IMR-90 (cell line): Measurements from ENCODE around the gene ANKHD1. TPM values are rescaled to one million over a fixed set of nuclear protein-coding genes. Genes with fewer than 3 reads are reported as not detected.

Experiments
- ATAC-seq: fragments of 200-7000 bp; cut with Tn5 transposase; 2 replicates; pipeline ENCODE4 v1.9.1; 2020; ENCODE audit warnings: low read depth, mild to moderate bottlenecking, moderate library complexity
- BruUV-seq: library from RNA; stranded (reverse); fragments of 400-500 nt; replicated peaks from 2 replicates; lab custom pipeline; 2021; lab: Mats Ljungman, UMichigan
- CTCF ChIA-PET: fragments of 300-600 bp; formaldehyde crosslinking; extraction: SDS; loops from one replicate; lab custom pipeline; 2021; ENCODE audit warnings: antibody characterized with exemption; lab: Yijun Ruan, JAX
- POLR2A ChIA-PET: fragments of 300-600 bp; sonication (Branson Sonifier 250); formaldehyde crosslinking; loops from one replicate; lab custom pipeline; 2022; ENCODE audit warnings: antibody characterized with exemption; ENCODE audit not compliant: unreplicated experiment; lab: Charles Lee
- DNase-seq: peaks from one replicate; pipeline ENCODE4 v3.0.0; 2013
- H2AFZ ChIP-seq: replicated peaks from 2 replicates; pipeline ENCODE3; 2013; ENCODE audit warnings: low read length, mild to moderate bottlenecking; ENCODE audit not compliant: poor library complexity
- H2AK5ac ChIP-seq: 2 replicates; pipeline ENCODE4 v1.6.1; 2013; ENCODE audit warnings: low read depth, low read length, inconsistent platforms
- H2AK9ac ChIP-seq: replicated peaks from 2 replicates; pipeline ENCODE3; 2013; ENCODE audit warnings: mild to moderate bottlenecking, low read depth, low read length, moderate library complexity; ENCODE audit not compliant: poor library complexity
- H2BK120ac ChIP-seq: 2 replicates; pipeline ENCODE4 v1.6.1; 2013; ENCODE audit warnings: low read depth, low read length, inconsistent platforms
- H2BK15ac ChIP-seq: 3 replicates; pipeline ENCODE4 v1.6.1; 2013; ENCODE audit warnings: low read depth, low read length, inconsistent platforms
- H2BK20ac ChIP-seq: 2 replicates; pipeline ENCODE4 v1.6.1; 2013; ENCODE audit warnings: low read depth, mild to moderate bottlenecking, inconsistent platforms, low read length, moderate library complexity
- H2BK5ac ChIP-seq: 2 replicates; pipeline ENCODE4 v1.6.1; 2013; ENCODE audit warnings: mild to moderate bottlenecking, low read depth, low read length, inconsistent platforms; ENCODE audit not compliant: poor library complexity, severe bottlenecking
- H3K14ac ChIP-seq: replicated peaks from 2 replicates; pipeline ENCODE4 v1.6.1; 2013; ENCODE audit warnings: low read depth, low read length, inconsistent platforms
- H3K18ac ChIP-seq: 2 replicates; pipeline ENCODE4 v1.6.1; 2013; ENCODE audit warnings: low read depth, low read length, control low read depth
- H3K23ac ChIP-seq: 2 replicates; pipeline ENCODE4 v1.6.1; 2013; ENCODE audit warnings: low read depth, low read length, inconsistent platforms
- H3K27ac ChIP-seq: 2 replicates; pipeline ENCODE4 v1.5.1; 2013; ENCODE audit warnings: mild to moderate bottlenecking, control low read depth, low read length; ENCODE audit not compliant: insufficient read depth
- H3K27me3 ChIP-seq: 2 replicates; pipeline ENCODE4 v1.6.1; 2013; ENCODE audit warnings: low read length; ENCODE audit not compliant: control insufficient read depth, insufficient read depth
- H3K36me3 ChIP-seq: 2 replicates; pipeline ENCODE4 v1.6.1; 2013; ENCODE audit warnings: low read length, mixed read lengths; ENCODE audit not compliant: control insufficient read depth, insufficient read depth
- H3K4ac ChIP-seq: 2 replicates; pipeline ENCODE4 v1.6.1; 2013; ENCODE audit warnings: low read depth, low read length, inconsistent platforms
- H3K4me1 ChIP-seq: 2 replicates; pipeline ENCODE4 v1.6.1; 2013; ENCODE audit warnings: low read length, mixed read lengths; ENCODE audit not compliant: control insufficient read depth, insufficient read depth
- H3K4me2 ChIP-seq: 2 replicates; pipeline ENCODE4 v1.6.1; 2013; ENCODE audit warnings: low read depth, mild to moderate bottlenecking, control low read depth, low read length, moderate library complexity
- H3K4me3 ChIP-seq: 2 replicates; pipeline ENCODE4 v1.5.1; 2013; ENCODE audit warnings: low read depth, mild to moderate bottlenecking, control low read depth, low read length, moderate library complexity; ENCODE audit not compliant: insufficient read depth
- H3K56ac ChIP-seq: 2 replicates; pipeline ENCODE4 v1.6.1; 2013; ENCODE audit warnings: low read length, inconsistent platforms; ENCODE audit not compliant: insufficient read depth; ENCODE audit errors: extremely low read depth
- H3K79me1 ChIP-seq, 2 experiments: 2 replicates each; pipeline ENCODE4 v1.6.1; 2013; ENCODE audit warnings: low read length in 2 of 2, inconsistent platforms in 1 of 2, low read depth in 1 of 2
- H3K9ac ChIP-seq: 2 replicates; pipeline ENCODE4 v1.6.1; 2013; ENCODE audit warnings: low read depth, low read length, control low read depth
- H3K9me1 ChIP-seq: 2 replicates; pipeline ENCODE4 v1.6.1; 2013; ENCODE audit warnings: low read length, inconsistent platforms; ENCODE audit not compliant: insufficient read depth
- H3K9me3 ChIP-seq: 2 replicates; pipeline ENCODE4 v1.6.1; 2013; ENCODE audit warnings: low read length; ENCODE audit not compliant: control insufficient read depth, insufficient read depth
- H4K20me1 ChIP-seq: 2 replicates; pipeline ENCODE4 v1.6.1; 2013; ENCODE audit warnings: low read length, inconsistent platforms; ENCODE audit not compliant: insufficient read depth
- H4K5ac ChIP-seq: 2 replicates; pipeline ENCODE4 v1.6.1; 2013; ENCODE audit warnings: mild to moderate bottlenecking, low read depth, low read length, control low read depth
- H4K8ac ChIP-seq, 2 experiments: 2 replicates each; pipeline ENCODE4 v1.6.1; 2013; ENCODE audit warnings: low read depth in 2 of 2, low read length in 2 of 2, control low read depth in 1 of 2, inconsistent platforms in 1 of 2
- H4K91ac ChIP-seq: 2 replicates; pipeline ENCODE4 v1.6.1; 2013; ENCODE audit warnings: low read depth, low read length, inconsistent platforms; ENCODE audit not compliant: insufficient read depth
- CEBPB ChIP-seq: IDR thresholded peaks from 2 replicates; pipeline ENCODE4 v1.6.1; 2012; ENCODE audit warnings: low read depth, low read length, improper control_type of control experiment
- FOS ChIP-seq: fragments of 150-350 bp; IDR thresholded peaks from 2 replicates; pipeline ENCODE4 v1.6.1; 2016; ENCODE audit warnings: low read depth, low read length
- MAFK ChIP-seq: IDR thresholded peaks from 2 replicates; pipeline ENCODE4 v1.6.1; 2012; ENCODE audit warnings: low read depth, low read length, improper control_type of control experiment
- MAZ ChIP-seq: IDR thresholded peaks from 2 replicates; pipeline ENCODE4 v1.6.1; 2012; ENCODE audit warnings: low read depth, mild to moderate bottlenecking, low read length, improper control_type of control experiment, moderate library complexity, borderline replicate concordance
- MXI1 ChIP-seq: IDR thresholded peaks from 2 replicates; pipeline ENCODE4 v1.6.1; 2012; ENCODE audit warnings: low read depth, mild to moderate bottlenecking, low read length, moderate library complexity, borderline replicate concordance
- RCOR1 ChIP-seq: IDR thresholded peaks from 2 replicates; pipeline ENCODE4 v1.6.1; 2012; ENCODE audit warnings: mild to moderate bottlenecking, low read length, improper control_type of control experiment; ENCODE audit not compliant: insufficient replicate concordance
- RFX5 ChIP-seq: IDR thresholded peaks from 2 replicates; pipeline ENCODE4 v1.8.0; 2012; ENCODE audit warnings: low read depth, mild to moderate bottlenecking, low read length, moderate library complexity
- WGBS, 2 experiments: methylation state at CpG; one replicate each; pipeline versions ENCODE4 v1.1.5 to v1.1.7; 2013; ENCODE audit warnings: missing lambda C conversion rate in 2 of 2; ENCODE audit not compliant: insufficient read length in 1 of 2; ENCODE audit errors: extremely low coverage in 2 of 2; 5-methylcytosine and 5-hydroxymethylcytosine counted together
- dilution Hi-C: fragments of 300-500 bp; cut with HindIII; formaldehyde crosslinking; loops from one replicate; pipeline ENCODE4 v1.14.3; 2018; ENCODE audit warnings: low sequenced_read_pairs; ENCODE audit not compliant: unreplicated experiment
- in situ Hi-C: fragments of 300-500 bp; cut with MboI; formaldehyde crosslinking; loops from 3 replicates; pipeline ENCODE4 v1.14.3; 2019; ENCODE audit warnings: low sequenced_read_pairs, inconsistent platforms, mixed read lengths
- intact Hi-C: fragments of 100-400 bp; cut with micrococcal nuclease; formaldehyde crosslinking; loops from 2 replicates; pipeline ENCODE4 v1.10.0; 2022
- polyA plus RNA-seq, 3 experiments: library from polyadenylated mRNA; depleted of rRNA; stranded (reverse); fragments of >200 nt; gene quantifications; 2 replicates each; pipeline ENCODE4 v1.2.3, GENCODE V29; 2012; ENCODE audit warnings: low replicate concordance in 1 of 3
- total RNA-seq: library from RNA; depleted of rRNA; stranded (reverse); fragments of >200 nt; gene quantifications from 2 replicates; pipeline ENCODE4 v1.2.3, GENCODE V29; 2012

Gene ANKHD1
- total and polyA plus RNA-seq, 2 of the 4 experiments (the other 2 are of a cell fraction), result 32.1 to 36.7 TPM

GRCh38 chr5:140393738-140394137, 7.9 kb upstream of the ANKHD1 start:
- H3K23ac ChIP-seq, result no peak overlapping the region
- no peaks in the 10 kb centered on the region for H4K20me1 ChIP-seq
- ChIA-PET POLR2A (no interaction called here), CTCF (interaction anchor here (0.6 to 1.2 kb wide), 2 partner anchors 21 to 49 kb away, joined by 5 to 6 read pairs; no protein-coding TSS in a partner anchor)
- H3K4me1 ChIP-seq, result no peaks in the 10 kb centered on the region
- H3K56ac ChIP-seq, result no peak overlapping the region
- BruUV-seq, result no TSS peak
- H3K4me2 ChIP-seq, result no peak overlapping the region
- H2BK5ac ChIP-seq, result no peak overlapping the region
- ATAC-seq, result no peak
- intact Hi-C loops, result no loop called here
- no peak overlapping the region for H4K5ac ChIP-seq
- no peak overlapping the region for H2AK9ac ChIP-seq
- no peak overlapping the region for H3K27ac ChIP-seq
- H3K14ac ChIP-seq, result no peak overlapping the region
- H2BK20ac ChIP-seq, result no peak overlapping the region
- no peak for DNase-seq
- no peaks in the 10 kb centered on the region for H3K36me3 ChIP-seq
- no peaks in the 10 kb centered on the region for H3K27me3 ChIP-seq
- H2BK15ac ChIP-seq, result no peak overlapping the region
- H2AK5ac ChIP-seq, result no peak overlapping the region
- no peak overlapping the region for H3K18ac ChIP-seq
- no peak overlapping the region for H4K91ac ChIP-seq
- H3K4ac ChIP-seq, result no peak overlapping the region
- dilution Hi-C loops, result no loop called here
- TF ChIP-seq MAFK (peak; percentile 83), MXI1 (no peak), FOS (no peak), MAZ (no peak), RCOR1 (no peak), RFX5 (no peak), CEBPB (no peak)
- H2AFZ ChIP-seq, result no peak overlapping the region
- H3K9ac ChIP-seq, result no peak overlapping the region
- no peak overlapping the region for H4K8ac ChIP-seq
- no CpG with 5 or more reads among the region's 2 CpGs for WGBS, 2 experiments
- H2BK120ac ChIP-seq, result no peak overlapping the region
- no peaks in the 10 kb centered on the region for H3K79me1 ChIP-seq
- H3K9me3 ChIP-seq, result no peaks in the 10 kb centered on the region
- in situ Hi-C loops, result no loop called here
- no peak overlapping the region for H3K4me3 ChIP-seq
- H3K9me1 ChIP-seq, result no peaks in the 10 kb centered on the region
